UCSD-AML1 (cell line): ENCODE results near the gene SMAD3.
"Not testable (repeated sequence)": the region's sequence is repeated elsewhere in the genome, so short reads cannot be mapped to it uniquely, and the experiment has no call there.

Source experiments
- DNase-seq: peaks from one replicate; lab custom pipeline; 2025; ENCODE audit not compliant: unreplicated experiment; lab: John Stamatoyannopoulos, UW

Gene SMAD3

DNA sequence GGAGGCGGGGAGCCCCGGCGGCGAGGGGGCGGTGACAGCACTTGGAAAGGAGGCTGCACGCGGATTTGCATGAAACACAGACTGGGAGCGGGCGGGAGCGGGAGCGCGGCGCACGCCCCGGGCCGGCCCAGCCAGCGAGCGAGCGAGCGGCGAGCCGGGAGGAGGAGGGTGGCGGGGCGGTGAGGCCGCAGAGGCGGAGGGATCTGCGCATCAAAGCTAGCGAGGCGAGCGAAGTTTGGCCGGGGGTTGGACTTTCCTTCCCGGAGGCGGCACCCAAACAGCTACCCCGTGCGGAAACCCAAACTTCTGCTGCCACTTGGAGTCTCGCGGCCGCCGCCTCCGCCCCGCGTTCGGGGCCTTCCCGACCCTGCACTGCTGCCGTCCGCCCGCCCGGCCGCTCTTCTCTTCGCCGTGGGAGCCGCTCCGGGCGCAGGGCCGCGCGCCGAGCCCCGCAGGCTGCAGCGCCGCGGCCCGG, at the start of gene SMAD3:
TSS of gene SMAD3 (plus strand) at position 72 of the 475 bp plus-strand sequence. CDS start 553 bp downstream, outside the sequence.
- DNase-seq: peak; percentile 84

DNA sequence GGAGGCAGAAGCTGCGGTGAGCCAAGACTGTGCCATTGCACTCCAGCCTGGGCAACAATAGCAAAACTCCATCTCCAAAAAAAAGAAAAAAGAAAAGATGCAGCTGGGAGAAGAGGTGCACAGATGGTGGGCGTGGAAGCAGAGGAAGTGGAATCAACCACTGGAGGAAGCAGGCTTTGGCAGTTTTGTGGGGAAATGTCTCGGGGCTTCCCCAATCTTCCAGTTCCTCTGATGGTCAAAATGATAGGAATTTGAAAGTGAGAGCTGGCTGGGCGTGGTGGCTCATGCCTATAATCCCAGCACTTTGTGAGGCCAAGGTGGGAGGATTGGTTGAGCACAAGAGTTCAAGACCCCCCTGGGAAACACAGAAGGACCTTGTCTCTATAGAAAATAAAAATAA, 48.1 kb upstream of the SMAD3 start:
- peak; percentile 43 for DNase-seq

DNA sequence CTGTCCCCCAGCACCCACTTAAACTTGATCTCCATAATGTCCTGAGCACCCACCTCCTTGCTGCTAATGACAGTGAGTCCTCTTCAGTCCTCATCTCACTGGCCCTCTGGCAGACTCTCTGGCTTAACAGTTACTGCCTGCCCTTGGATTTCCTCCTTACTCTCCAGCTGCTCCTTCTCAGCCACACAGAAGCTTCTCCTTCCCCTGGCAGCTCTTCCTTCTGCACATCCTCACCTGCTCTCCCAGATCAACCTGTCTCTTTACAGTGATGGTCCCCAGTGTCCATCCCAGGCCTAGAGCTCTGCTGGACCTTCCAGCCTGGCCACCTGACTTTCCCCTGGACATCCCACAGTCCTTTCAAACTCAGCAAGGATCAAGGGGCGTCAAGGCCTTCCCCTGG, 47.4 kb upstream of the SMAD3 start:
- DNase-seq: no peak

DNA sequence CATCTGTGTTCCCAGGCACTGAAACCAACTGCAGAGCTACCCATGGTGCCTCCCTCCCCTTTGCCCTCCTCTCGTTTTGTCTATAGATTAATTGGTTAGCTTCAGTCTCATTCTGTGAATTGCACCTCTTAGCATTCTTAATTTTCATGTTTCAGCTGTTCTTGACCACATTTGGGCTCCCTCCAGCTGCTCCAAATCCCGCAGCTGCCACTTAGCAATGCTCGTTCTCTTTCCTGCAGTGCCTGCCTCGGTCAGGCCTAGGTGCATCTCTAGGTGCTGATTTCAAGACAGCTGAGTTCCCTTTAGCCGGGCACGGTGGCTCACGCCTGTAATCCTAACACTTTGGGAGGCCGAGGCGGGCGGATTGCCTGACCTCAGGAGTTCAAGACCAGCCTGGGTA, 47.0 kb upstream of the SMAD3 start:
- no peak for DNase-seq

DNA sequence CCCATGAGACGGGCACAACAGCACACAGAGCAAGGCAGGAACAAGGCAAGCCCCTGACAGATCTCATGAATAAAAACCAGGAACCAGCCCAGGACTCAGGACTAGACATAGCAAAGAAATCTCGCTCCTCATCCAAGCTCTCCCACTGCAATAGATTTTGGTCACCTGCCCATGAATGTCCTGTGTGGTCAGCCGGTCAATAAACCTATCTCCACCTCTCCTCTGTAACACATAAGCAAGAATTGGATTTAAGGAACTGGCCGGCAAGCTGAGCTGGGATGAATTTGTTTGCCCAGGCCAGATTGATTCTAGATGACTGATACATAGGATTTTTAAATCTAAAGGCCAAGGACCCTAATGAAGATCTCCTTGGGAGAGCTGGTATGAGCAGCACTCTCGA, 46.3 kb upstream of the SMAD3 start:
- no peak for DNase-seq

DNA sequence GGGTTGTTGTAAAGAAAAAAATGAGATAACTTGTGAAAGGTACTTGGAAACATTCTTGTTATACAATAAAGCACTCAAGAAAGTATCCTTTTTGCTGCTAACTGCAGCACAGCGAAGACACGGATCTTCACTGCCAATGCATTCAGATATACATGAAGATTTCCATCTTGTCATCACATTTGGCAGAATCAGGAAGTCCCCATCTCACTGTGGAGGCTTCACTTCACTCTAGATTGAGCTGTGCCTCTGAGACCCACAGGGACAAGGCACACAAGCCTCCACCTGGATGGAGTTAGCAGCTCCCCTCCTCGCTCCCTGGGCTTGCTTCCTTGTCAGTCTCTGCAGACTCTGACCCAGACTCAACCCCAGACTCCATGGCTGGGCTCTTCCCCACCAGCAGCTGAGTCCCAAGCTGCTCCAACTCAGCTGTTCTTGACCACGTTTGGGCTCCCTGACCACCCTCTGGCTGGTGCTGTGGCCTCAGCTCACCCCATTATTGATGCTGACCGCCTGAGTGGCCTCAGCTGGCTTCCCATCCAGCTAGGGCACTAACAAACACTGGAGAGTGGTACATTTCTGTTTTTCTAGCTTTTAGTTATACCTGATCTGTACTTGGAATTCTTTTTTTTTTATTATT, 45.4 kb upstream of the SMAD3 start:
- no peak for DNase-seq

DNA sequence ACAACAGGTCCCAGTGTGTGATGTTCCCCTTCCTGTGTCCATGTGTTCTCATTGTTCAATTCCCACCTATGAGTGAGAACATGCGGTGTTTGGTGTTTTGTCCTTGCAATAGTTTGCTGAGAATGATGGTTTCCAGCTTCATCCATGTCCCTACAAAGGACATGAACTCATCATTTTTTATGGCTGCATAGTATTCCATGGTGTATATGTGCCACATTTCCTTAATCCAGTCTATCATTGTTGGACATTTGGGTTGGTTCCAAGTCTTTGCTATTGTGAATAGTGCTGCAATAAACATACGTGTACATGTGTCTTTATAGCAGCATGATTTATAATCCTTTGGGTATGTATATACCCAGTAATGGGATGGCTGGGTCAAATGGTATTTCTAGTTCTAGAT, 44.7 kb upstream of the SMAD3 start:
- not testable (repeated sequence) for DNase-seq

DNA sequence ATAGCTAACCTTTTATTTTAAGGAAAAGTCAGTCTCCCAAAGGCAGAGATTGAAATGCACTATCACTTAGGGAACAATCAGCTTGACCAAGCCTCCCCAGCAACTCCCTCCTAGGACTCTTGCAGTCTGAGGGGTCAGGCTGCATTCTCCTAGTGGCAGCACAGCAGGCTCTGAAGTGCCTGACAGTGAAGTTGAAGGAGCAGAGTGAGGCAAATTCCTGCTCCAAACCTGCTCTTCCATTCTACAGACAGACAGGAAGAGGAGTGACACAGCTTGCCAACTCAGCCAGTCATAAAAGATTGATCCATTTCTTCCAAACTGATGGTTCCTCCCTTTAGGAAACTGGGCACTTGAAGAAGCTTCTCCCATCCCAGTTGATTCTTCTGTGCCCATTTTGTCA, 43.9 kb upstream of the SMAD3 start:
- no peak for DNase-seq

DNA sequence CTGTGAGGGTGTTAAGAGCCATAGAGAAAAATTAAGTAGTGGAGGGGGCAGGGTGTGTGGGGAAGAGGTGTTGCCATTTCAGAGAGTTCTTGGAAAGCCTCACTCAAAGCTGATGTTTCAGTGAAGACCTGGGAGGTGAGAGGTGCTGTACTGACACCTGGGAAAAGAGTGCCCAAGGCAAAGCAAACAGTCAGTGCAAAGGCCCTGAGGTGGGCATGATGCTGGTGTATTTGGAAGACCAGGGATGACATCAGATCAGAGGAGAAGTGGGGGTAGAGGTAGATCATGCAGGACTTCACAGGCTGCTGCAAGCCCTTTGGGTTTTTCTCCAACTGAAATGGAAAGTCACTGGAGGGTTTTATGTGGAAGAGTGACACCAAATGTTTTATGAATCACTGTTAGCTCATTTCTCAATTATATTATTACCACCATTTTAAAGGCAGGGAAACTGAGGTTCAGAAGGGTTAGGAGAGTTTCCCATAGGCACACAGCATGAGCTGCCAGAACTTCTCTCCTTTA, 42.8 kb upstream of the SMAD3 start:
- DNase-seq: no peak

DNA sequence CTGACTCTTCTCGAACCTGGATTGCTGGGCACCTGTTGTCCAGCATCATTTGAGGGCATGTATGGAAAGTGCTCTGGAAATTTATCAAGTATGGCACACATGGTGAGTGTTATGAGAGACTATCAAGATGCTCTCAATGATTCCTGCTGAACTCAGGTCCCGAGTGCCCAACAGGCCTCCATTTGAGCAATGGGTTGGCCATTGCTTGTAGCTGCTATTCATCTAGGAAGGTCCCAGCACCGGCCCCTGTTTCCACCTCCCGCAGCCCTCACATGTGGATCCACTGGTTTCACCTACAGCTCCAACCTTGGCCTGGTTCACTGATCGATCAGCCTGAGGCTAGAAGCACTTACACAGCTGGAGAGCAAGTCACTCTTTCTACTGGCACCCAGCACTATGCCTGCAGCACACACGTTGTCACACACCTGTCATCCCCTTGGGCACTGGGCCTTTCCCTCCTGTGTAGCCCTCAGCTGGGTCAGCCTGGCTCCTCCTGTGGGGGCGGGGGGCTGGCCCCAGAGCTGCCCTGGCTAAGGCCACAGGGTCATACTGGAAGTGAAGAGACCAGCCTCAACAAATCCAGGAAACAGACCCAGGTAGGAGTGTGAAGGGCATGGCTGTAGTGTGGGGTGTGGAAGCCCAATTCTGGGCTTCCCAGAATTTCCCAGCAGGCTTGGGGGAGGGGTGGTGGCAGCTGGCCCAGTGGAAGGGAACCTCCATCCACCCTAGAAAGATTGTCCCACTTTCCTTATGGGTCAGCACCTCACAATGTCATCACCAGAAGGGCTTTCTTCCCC, 41.7 kb upstream of the SMAD3 start:
- no peak for DNase-seq

DNA sequence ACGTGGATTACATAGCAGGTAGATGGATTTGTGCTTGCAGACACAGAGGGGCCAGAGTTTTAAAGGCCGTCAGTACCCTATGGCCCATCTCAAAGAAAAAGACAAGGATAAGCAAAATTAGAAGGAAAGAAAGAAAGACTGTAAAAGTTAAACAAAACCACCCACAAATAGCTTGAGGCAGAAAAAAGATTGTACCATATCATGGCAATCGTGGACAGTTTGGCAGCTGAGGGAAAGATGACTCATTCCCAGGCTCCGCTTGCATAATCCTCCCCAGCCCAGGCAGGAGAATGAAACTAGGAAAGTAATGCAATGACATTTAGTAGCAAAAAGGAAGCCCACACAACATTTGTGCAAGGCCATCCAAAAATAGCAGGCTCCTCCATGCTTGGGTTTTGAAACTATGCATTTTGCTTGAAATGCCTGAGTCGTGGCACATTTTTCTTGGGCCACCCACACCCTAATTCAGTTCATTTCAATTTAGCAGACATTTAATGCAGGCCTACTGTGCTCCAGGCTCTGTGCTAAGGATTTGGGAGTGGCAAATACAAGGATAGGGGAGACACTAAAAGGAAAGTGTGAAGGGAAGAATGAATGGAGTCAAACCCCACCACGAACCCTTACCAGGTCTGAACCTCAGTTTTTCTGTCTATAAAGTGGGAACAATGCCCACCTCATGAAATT, 40.9 kb upstream of the SMAD3 start:
- DNase-seq: peak; percentile 61

DNA sequence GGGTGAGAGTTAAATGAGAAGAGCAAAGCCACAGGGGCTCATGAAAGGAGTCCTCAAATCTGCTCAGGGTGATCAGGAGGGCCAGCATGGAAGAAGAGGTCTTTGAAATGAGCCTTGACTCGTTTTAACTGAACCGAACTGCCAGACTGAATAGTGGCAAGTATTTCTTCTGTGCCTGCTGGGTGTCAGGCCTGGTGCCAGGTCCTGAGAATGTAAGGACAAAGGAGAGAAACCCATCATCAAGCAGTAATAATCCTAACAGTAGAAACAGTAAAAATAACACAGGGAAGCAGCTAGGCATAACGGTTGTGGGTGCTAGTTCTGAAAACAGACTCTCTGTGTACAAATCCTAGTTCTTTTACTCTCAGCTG, 40.4 kb upstream of the SMAD3 start:
- no peak for DNase-seq

DNA sequence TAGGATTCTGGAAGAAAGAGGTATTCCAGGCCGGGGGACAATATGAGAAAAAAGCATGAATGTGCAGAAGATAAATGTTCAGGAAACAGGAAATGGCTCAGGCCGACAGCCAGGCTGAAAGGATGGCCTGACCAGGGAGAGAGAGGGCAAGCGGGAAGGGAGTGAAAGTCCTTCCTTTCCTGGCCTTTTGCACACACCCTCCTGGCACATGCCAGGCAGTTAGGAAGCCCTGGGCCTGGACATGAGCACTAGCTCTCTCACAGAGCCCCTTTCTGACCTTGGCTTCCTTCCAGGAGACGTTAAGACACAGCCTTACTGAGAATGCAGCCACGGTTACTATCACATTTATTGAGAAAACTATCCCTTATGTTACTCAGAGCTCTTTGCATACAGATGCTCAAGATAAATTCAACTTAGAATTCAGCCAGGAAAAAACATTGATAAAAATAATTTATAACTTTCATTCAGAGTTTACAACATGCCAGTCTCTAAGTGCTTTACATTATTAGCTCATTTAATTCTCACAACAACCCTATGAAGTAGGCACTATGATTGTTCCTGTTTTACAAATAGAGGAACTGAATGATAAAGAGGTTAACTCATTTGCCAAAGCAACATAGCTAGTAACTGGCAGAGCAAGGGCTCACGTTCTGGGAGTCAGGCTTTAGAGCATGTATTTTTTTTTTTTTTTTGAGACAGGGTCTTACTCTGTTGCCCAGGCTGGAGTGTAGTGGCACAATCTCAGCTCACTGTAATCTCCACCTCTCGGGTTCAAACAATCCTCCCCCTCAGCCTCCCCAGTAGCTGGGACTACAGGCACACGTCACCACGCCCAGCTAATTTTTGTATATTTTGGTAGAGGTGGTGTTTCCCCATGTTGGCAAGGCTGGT, 39.4 kb upstream of the SMAD3 start:
- peak; percentile 41 for DNase-seq

DNA sequence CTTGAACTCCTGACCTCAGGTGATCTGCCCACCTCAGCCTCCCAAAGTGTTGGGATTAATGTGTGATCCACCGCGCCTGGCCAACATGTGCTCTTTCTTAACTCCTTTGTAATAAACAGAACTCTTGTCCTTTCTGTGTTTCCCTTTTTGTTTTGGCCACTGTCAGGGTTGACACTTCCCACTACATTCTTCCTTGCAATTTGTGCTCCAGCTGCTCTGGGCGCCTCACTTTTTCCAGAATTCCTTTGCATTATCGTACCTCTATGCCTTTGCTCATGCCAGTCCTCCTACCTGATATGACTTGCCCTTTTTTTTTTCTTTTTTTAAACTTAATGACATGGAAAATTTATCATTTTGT, 38.8 kb upstream of the SMAD3 start:
- no peak for DNase-seq

DNA sequence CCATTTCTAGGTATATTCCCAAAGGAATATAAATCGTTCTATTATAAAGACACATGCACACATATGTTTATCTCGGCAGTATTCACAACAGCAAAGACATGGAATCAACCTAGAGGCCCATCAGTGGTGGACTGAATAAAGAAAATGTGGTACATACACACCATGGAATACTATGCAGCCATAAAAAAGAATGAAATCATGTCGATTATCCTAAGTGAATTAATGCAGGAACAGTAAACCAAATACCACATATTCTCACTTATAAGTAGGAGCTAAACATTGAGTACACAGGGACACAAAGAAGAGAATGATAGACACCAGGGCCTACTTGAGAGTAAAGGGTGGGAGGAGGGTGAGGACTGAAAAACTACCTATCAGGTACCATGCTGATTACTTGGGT, 37.0 kb upstream of the SMAD3 start:
- not testable (repeated sequence) for DNase-seq

DNA sequence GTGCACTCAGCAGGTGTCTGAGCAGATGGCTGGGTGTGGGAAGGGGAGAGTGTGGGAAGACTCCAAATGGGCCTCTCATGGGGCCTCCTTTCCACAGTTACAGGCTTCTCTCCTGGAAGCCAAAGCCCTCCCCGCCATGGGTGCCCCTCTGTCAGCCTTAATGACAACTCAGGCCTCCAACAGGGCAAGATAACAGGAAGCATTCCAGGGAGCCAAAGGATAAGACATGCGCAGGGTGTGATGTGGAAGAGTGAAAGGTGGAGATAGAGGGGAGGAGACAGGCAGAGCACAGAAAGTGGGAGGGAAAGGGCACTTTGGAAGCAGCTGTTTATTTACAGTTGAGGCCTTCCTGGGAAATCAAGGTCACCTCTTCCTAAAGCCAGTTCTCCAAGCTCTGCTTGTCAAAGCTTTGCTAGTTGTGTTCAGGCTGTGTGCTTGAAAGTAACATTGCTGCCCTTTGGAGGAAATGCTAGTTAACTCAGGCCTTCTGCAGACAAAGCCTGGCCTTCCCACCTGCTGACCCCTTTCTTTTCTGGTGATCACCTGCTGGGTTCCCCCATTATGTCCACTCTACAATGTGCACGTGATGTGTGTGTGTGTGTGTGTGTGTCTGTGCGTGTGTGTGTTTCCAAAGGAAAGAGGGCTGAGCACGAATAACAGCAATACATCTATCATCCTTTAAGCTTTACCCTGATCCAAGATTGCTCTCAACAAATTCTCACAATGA, 35.2 kb upstream of the SMAD3 start:
- no peak for DNase-seq

DNA sequence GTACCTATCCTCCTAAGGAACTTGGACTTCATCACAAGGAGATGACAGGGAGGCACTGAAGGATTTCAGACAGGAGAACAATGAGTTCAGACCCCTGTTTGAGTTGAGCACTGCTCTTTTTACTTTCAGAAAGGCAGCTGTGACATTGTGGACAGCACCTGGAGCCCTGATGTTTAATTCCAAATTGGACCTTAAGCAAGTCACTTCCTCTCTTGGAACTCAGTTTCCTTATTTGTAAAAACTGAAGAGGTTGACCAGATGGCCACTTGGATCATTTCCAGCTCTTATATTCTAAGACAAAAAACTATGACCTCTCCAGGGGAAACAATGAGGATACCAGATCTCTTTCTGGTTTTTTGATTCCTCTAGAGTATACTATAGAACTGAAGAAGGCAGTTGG, 34.1 kb upstream of the SMAD3 start:
- no peak for DNase-seq

DNA sequence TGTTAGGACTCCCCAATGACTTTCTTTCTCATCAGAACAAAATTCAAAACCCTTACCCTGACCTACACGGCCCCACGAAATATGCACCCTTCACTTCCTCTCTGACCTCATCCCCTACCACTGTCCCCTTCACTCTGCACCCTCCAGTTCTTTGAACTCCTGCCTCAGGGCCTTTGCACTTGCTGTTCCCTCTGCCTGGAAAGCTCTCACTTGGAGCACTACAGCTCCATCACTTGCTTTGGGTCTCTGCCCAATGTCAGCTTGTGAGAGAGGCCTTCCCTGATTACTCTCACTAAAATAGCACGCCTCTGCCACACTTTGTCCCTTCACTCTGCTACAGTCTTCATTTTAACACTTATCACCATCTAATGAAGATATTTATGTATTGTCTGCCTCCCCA, 32.8 kb upstream of the SMAD3 start:
- no peak for DNase-seq

DNA sequence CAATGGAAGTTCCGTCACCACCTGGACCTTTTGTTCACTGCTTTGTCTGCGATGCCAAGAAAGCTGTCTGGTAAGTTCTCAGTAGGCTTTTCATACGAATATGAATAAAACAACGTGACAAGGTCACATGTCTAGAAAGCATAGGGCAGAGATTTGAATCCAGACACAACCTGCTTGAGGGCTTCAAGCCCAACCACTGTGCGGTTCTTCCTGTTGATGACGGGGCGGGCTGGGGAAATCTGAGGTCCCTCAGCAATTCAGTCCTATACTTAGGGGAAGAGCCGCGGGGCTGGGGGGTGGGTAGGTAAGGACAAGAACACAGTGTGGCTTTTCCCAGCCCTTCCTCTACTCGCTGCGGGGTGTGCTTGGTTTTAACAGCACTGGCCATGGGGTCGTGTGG, 32.4 kb upstream of the SMAD3 start:
- no peak for DNase-seq

DNA sequence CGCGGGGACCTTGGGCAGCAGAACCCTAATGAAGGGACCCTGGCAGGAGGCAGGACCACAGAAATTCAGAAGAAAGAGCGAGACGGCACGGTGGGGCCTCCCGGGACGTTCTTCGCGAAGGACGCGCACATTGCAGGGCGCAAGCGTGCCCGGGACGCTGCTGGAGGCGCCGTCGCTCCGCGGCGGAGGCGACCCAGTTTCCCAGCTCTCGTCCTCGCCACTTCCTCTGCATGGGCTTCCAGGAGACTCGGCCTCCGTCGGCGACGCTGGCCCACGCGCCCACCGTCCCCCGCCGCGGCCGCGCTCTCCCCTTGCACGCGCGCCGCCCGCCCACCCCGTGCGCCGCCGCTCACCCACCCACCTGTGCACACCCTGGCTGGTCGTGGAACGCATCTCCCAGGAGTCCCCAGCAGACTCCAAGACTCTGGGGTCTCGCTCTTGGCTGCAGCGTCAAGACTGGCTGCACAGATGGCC, 31.8 kb upstream of the SMAD3 start:
- no peak for DNase-seq
